Measurements from ENCODE around the gene EIF5B. TPM values are rescaled to one million over a fixed set of nuclear protein-coding genes. Genes with fewer than 3 reads are reported as not detected.

Gene EIF5B
- total RNA-seq, 1 experiment from 2014 or later: 63.1 TPM

GRCh38 chr2:99386011-99386410, 48.8 kb downstream of the EIF5B start:
- Mint-ChIP-seq H3K36me3 (ENCODE audit: insufficient read depth, unreplicated experiment) (peaks cover 25% of the 10 kb centered on the region), H3K27ac (ENCODE audit: unreplicated experiment) (no peak overlapping the region), H3K9me3 (ENCODE audit: low read depth, unreplicated experiment) (no peaks in the 10 kb centered on the region), H3K4me1 (ENCODE audit: low read depth, unreplicated experiment) (no peaks in the 10 kb centered on the region), H3K4me3 (ENCODE audit: low read depth, unreplicated experiment) (no peak overlapping the region), H3K27me3 (ENCODE audit: unreplicated experiment) (no peaks in the 10 kb centered on the region)
- intact Hi-C loops (cut with micrococcal nuclease; ENCODE audit: unreplicated experiment): no loop called here
- CTCF ChIA-PET: no interaction called here
- no peak for TF ChIP-seq CTCF (IDR thresholded peaks at IDR 0.05; ENCODE audit: unreplicated experiment)
- DNase-seq: no peak
- no TSS peak for BruUV-seq (replicated peaks)

GRCh38 chr2:99388892-99389291, 51.7 kb downstream of the EIF5B start:
- Mint-ChIP-seq H3K27ac (ENCODE audit: unreplicated experiment) (no peak overlapping the region), H3K4me1 (ENCODE audit: low read depth, unreplicated experiment) (no peaks in the 10 kb centered on the region), H3K4me3 (ENCODE audit: low read depth, unreplicated experiment) (no peak overlapping the region), H3K27me3 (ENCODE audit: unreplicated experiment) (no peaks in the 10 kb centered on the region), H3K36me3 (ENCODE audit: insufficient read depth, unreplicated experiment) (peaks cover 16% of the 10 kb centered on the region), H3K9me3 (ENCODE audit: low read depth, unreplicated experiment) (no peaks in the 10 kb centered on the region)
- BruUV-seq (replicated peaks): no TSS peak
- intact Hi-C loops (cut with micrococcal nuclease; ENCODE audit: unreplicated experiment): no loop called here
- no peak for TF ChIP-seq CTCF (IDR thresholded peaks at IDR 0.05; ENCODE audit: unreplicated experiment)
- DNase-seq: no peak
- CTCF ChIA-PET: no interaction called here

- H3K9me3 Mint-ChIP-seq (ENCODE audit: low read depth, unreplicated experiment): no peaks in the 10 kb centered on the region
- H3K4me1 Mint-ChIP-seq (ENCODE audit: low read depth, unreplicated experiment): no peaks in the 10 kb centered on the region
- intact Hi-C loops (cut with micrococcal nuclease; ENCODE audit: unreplicated experiment): no loop called here
- no peak for TF ChIP-seq CTCF (IDR thresholded peaks at IDR 0.05; ENCODE audit: unreplicated experiment)
- no peak overlapping the region for H3K27ac Mint-ChIP-seq (ENCODE audit: unreplicated experiment)
- no peaks in the 10 kb centered on the region for H3K27me3 Mint-ChIP-seq (ENCODE audit: unreplicated experiment)
- CTCF ChIA-PET: interaction anchor here (0.6 kb wide), 1 partner anchor 18 kb away, joined by 6 read pairs; no protein-coding TSS in a partner anchor
- peaks cover 17% of the 10 kb centered on the region for H3K36me3 Mint-ChIP-seq (ENCODE audit: insufficient read depth, unreplicated experiment)
- no peak for DNase-seq
- BruUV-seq (replicated peaks): no TSS peak
- no peak overlapping the region for H3K4me3 Mint-ChIP-seq (ENCODE audit: low read depth, unreplicated experiment)
Measured at GRCh38 chr2:99389371-99389770, 52.2 kb downstream of the EIF5B start.

- H3K27me3 Mint-ChIP-seq (ENCODE audit: unreplicated experiment): no peaks in the 10 kb centered on the region
- no peak for DNase-seq
- intact Hi-C loops (cut with micrococcal nuclease; ENCODE audit: unreplicated experiment): no loop called here
- no peak for TF ChIP-seq CTCF (IDR thresholded peaks at IDR 0.05; ENCODE audit: unreplicated experiment)
- H3K36me3 Mint-ChIP-seq (ENCODE audit: insufficient read depth, unreplicated experiment): peaks cover 12% of the 10 kb centered on the region
- H3K9me3 Mint-ChIP-seq (ENCODE audit: low read depth, unreplicated experiment): no peaks in the 10 kb centered on the region
- no peak overlapping the region for H3K4me3 Mint-ChIP-seq (ENCODE audit: low read depth, unreplicated experiment)
- CTCF ChIA-PET: interaction anchor here (0.6 kb wide), 1 partner anchor 17 kb away, joined by 6 read pairs; no protein-coding TSS in a partner anchor
- no peak overlapping the region for H3K27ac Mint-ChIP-seq (ENCODE audit: unreplicated experiment)
- H3K4me1 Mint-ChIP-seq (ENCODE audit: low read depth, unreplicated experiment): no peaks in the 10 kb centered on the region
- TSS peak; percentile 63 for BruUV-seq (replicated peaks)
Measured at GRCh38 chr2:99389946-99390345, 52.8 kb downstream of the EIF5B start.

All from Calu3 (cell line).